ENCODE results near the gene CRYBA2. TPM values are rescaled to one million over a fixed set of nuclear protein-coding genes. Genes with fewer than 3 reads are reported as not detected.

The CRYBA2 gene
- total RNA-seq, 2 donors from 2014 or later: 2.6 to 3.5 TPM

- H3K4me1 Mint-ChIP-seq: no peaks in the 10 kb centered on the region
- Histone ChIP-seq H3K27me3 (ENCODE audit: control insufficient read depth, insufficient read depth, low read length, poor library complexity, severe bottlenecking) (peaks cover 35% of the 10 kb centered on the region), H3K27ac (ENCODE audit: low read depth, low read length) (no peak overlapping the region), H3K4me3 (ENCODE audit: low read length) (no peak overlapping the region), H3K9ac (ENCODE audit: extremely low read depth, low read length, poor library complexity, severe bottlenecking) (no peak overlapping the region), H3K9me3 (ENCODE audit: control insufficient read depth, low read length) (no peaks in the 10 kb centered on the region), H3K4me1 (ENCODE audit: control insufficient read depth, insufficient read depth, low read length) (no peaks in the 10 kb centered on the region), H3K36me3 (ENCODE audit: control insufficient read depth, insufficient read depth, low read length) (no peaks in the 10 kb centered on the region)
- H3K4me3 Mint-ChIP-seq: no peak overlapping the region
- H3K9me3 Mint-ChIP-seq: no peaks in the 10 kb centered on the region
- H3K27me3 Mint-ChIP-seq (ENCODE audit: insufficient read depth): peaks cover 45% of the 10 kb centered on the region
- DNase-seq: no peak
- 94 to 95% methylated on average over 8 to 10 of the region's 10 CpGs for WGBS, 2 experiments (ENCODE audit: insufficient coverage in 1 of 2, insufficient read length in 1 of 2)
- no peaks in the 10 kb centered on the region for H3K36me3 Mint-ChIP-seq (ENCODE audit: low read depth)
- TF ChIP-seq, protein P1, sequence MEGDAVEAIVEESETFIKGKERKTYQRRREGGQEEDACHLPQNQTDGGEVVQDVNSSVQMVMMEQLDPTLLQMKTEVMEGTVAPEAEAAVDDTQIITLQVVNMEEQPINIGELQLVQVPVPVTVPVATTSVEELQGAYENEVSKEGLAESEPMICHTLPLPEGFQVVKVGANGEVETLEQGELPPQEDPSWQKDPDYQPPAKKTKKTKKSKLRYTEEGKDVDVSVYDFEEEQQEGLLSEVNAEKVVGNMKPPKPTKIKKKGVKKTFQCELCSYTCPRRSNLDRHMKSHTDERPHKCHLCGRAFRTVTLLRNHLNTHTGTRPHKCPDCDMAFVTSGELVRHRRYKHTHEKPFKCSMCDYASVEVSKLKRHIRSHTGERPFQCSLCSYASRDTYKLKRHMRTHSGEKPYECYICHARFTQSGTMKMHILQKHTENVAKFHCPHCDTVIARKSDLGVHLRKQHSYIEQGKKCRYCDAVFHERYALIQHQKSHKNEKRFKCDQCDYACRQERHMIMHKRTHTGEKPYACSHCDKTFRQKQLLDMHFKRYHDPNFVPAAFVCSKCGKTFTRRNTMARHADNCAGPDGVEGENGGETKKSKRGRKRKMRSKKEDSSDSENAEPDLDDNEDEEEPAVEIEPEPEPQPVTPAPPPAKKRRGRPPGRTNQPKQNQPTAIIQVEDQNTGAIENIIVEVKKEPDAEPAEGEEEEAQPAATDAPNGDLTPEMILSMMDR (conservative IDR thresholded peaks at IDR 0.05): no peak
- H3K27ac Mint-ChIP-seq: no peak overlapping the region
Observed at GRCh38 chr2:219018726-219019125, 25.5 kb upstream of the CRYBA2 start.

DNA sequence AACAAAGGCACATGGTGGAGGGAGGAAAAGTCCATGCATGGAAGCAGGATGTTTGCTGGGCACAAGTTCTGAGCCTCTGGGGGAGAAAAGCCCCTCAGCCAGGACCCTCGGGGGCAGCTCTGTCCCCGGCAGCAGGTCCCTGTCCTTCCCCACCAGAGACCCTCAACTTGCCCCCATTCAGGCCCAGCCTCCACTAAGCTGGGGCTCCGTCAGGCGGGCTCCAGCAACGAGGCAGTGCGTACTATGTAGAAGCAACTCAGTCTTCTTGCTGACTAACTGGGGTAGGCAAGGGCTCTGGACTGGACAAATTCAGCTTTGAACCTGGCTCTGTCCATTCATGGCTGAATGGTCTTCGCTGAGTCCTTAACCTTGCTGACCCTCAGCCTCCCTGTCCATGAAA lies 25.1 kb upstream of the CRYBA2 start:
- H3K27me3 ChIP-seq (ENCODE audit: control insufficient read depth, insufficient read depth, low read length, poor library complexity, severe bottlenecking): peaks cover 38% of the 10 kb centered on the region
- Mint-ChIP-seq H3K27ac (no peak overlapping the region), H3K36me3 (ENCODE audit: low read depth) (no peaks in the 10 kb centered on the region), H3K27me3 (ENCODE audit: insufficient read depth) (peaks cover 50% of the 10 kb centered on the region), H3K9me3 (no peaks in the 10 kb centered on the region), H3K4me1 (no peaks in the 10 kb centered on the region), H3K4me3 (no peak overlapping the region)
- TF ChIP-seq, protein P1 (conservative IDR thresholded peaks at IDR 0.05): no peak
- no peak overlapping the region for H3K27ac ChIP-seq (ENCODE audit: low read depth, low read length)
- DNase-seq: no peak
- no peaks in the 10 kb centered on the region for H3K4me1 ChIP-seq (ENCODE audit: control insufficient read depth, insufficient read depth, low read length)
- no peak overlapping the region for H3K9ac ChIP-seq (ENCODE audit: extremely low read depth, low read length, poor library complexity, severe bottlenecking)
- no peak overlapping the region for H3K4me3 ChIP-seq (ENCODE audit: low read length)
- 90 to 93% methylated on average over 5 to 7 of the region's 7 CpGs for WGBS, 2 experiments (ENCODE audit: insufficient coverage in 1 of 2, insufficient read length in 1 of 2)
- H3K36me3 ChIP-seq (ENCODE audit: control insufficient read depth, insufficient read depth, low read length): no peaks in the 10 kb centered on the region
- no peaks in the 10 kb centered on the region for H3K9me3 ChIP-seq (ENCODE audit: control insufficient read depth, low read length)

DNA sequence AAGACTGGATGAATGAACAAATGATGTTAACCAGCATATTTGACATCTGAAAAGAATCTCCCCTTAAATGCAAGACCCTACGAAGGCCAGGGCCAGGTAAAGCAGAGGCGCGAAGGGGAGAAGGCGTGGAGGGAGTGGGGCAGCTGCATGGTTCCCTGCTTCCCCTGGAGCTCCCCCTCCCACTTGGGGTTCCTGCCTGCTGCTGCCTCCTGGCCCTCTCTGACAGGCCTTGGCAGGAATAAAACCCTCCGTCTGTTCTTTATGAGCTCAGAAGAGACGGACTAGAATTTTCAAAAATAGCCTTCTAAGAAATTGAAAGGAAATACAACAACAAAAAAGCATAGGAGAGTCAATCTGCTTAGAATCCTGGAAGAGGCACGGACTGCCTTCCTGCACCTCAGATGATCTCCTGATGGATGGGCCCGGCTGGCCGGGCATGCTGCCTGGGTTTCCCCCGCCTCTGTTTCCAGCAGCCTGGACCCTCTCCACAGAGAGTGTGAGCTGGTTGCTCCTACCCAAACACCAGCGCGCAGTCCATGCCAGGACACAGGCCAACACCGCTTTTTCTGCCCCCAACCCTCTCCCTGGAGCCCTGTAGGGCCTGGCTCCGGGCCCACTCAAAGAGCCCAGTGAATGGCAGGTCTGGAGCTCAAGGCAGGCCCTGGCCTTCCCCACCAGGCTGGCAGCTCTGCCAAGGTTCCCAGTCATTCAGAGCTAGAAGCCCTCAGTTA lies 24.1 kb upstream of the CRYBA2 start:
- Histone ChIP-seq H3K36me3 (ENCODE audit: control insufficient read depth, insufficient read depth, low read length) (no peaks in the 10 kb centered on the region), H3K27me3 (ENCODE audit: control insufficient read depth, insufficient read depth, low read length, poor library complexity, severe bottlenecking) (peaks cover 48% of the 10 kb centered on the region), H3K4me3 (ENCODE audit: low read length) (no peak overlapping the region), H3K9ac (ENCODE audit: extremely low read depth, low read length, poor library complexity, severe bottlenecking) (no peak overlapping the region), H3K4me1 (ENCODE audit: control insufficient read depth, insufficient read depth, low read length) (no peaks in the 10 kb centered on the region), H3K9me3 (ENCODE audit: control insufficient read depth, low read length) (no peaks in the 10 kb centered on the region), H3K27ac (ENCODE audit: low read depth, low read length) (no peak overlapping the region)
- Mint-ChIP-seq H3K27ac (no peak overlapping the region), H3K9me3 (no peaks in the 10 kb centered on the region), H3K4me1 (no peaks in the 10 kb centered on the region), H3K4me3 (no peak overlapping the region), H3K27me3 (ENCODE audit: insufficient read depth) (peaks cover 55% of the 10 kb centered on the region), H3K36me3 (ENCODE audit: low read depth) (no peaks in the 10 kb centered on the region)
- TF ChIP-seq, protein P1 (conservative IDR thresholded peaks at IDR 0.05): no peak
- no peak for DNase-seq
- 91 to 92% methylated on average over 9 to 14 of the region's 14 CpGs for WGBS, 2 experiments (ENCODE audit: insufficient coverage in 1 of 2, insufficient read length in 1 of 2)

Measured in endodermal cell (in vitro differentiated cells).